Activated CD8-positive, alpha-beta memory T cell treated with anti-CD3 and anti-CD28 coated beads, Interleukin-2, amount 50 U/mL, for 4 hours (primary cell): ENCODE results near the gene MPPED2.

Experiments used
- DNase-seq: peaks from one replicate; pipeline ENCODE4 v3.0.0-alpha.2; 2020

Gene MPPED2

DNA sequence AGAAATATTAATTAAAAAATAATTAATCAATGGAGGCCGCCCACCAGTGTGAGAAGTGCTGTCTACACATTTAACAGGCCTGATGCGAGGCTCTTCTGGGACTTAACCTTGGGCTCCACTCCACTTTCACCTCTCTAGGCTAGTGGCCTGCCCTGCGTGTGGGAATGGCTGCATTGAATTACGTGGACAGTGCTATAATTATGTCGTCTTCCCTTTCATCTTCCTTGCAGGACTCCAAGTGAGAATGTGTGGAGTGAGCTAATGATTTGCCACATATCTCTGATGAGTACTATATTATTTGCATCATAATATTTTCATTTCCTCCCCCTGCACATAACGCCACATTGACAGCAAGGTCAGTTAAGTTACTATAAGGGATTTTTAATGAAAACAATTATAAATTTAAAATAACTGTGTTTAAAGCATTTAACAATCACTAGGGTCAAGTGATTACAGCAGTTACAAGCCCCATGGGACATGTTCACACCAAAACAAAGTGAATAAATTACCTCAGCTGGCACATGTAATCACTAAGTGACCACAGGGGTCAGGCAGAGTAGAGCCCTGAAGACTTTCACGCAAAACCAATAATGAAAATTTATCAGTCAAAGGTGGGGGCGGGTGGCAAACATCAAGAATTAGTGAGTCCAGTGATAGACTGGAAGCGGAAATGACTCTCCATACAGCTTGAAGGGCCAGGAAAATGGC lies 63.5 kb downstream of the MPPED2 start:
- DNase-seq, result no peak

- DNase-seq, result no peak
Observed at GRCh38 chr11:30521297-30522071, 64.7 kb downstream of the MPPED2 start.

GRCh38 chr11:30513087-30513486 lies 73.1 kb downstream of the MPPED2 start:
- DNase-seq, result no peak

- no peak for DNase-seq
Observed at GRCh38 chr11:30511408-30511807, 74.7 kb downstream of the MPPED2 start.

- DNase-seq, result no peak
Observed at GRCh38 chr11:30510750-30511149, 75.4 kb downstream of the MPPED2 start.

GRCh38 chr11:30509364-30509763 lies 76.8 kb downstream of the MPPED2 start:
- no peak for DNase-seq

- no peak for DNase-seq
Observed at GRCh38 chr11:30508594-30508993, 77.6 kb downstream of the MPPED2 start.

DNA sequence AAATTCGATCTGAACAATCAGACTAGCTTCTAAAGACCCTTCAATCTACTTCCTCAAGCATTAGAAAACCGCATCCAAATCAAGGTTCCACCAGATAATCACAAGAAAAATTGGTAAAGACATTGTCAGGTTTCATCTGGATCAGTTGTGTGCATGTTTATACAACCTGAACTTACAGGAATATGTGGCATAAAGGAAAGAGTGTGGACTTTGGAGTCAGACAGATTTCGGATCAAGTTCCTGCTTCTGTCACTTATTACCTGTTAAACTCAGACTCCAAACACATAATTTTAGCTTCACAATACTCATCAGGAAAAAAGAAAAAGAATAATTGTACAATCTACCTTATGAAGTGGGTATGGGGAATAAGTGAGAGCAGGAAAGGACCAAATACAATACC lies 80.5 kb downstream of the MPPED2 start:
- no peak for DNase-seq

- no peak for DNase-seq
Observed at GRCh38 chr11:30504468-30504867, 81.7 kb downstream of the MPPED2 start.

DNA sequence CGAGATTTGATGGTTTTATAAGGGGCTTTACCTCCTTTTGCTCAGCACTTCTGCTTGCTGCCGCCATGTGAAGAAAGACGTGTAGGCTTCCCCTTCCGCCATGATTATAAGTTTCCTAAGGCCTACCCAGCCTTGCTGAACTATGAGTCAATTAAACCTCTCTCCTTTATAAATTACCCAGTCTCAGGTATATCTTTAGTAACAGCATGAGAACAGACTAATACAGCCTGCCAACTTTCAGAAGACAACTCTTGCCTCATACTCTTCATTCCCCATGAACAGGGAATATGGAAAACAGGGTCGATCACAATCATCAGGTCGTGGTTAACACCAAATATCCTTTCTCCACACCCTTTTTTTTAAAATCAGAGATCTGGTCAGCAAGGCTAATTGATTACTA lies 83.0 kb downstream of the MPPED2 start:
- no peak for DNase-seq

- no peak for DNase-seq
Observed at GRCh38 chr11:30502305-30502704, 83.8 kb downstream of the MPPED2 start.

- DNase-seq, result no peak
Observed at GRCh38 chr11:30501744-30502143, 84.4 kb downstream of the MPPED2 start.

DNA sequence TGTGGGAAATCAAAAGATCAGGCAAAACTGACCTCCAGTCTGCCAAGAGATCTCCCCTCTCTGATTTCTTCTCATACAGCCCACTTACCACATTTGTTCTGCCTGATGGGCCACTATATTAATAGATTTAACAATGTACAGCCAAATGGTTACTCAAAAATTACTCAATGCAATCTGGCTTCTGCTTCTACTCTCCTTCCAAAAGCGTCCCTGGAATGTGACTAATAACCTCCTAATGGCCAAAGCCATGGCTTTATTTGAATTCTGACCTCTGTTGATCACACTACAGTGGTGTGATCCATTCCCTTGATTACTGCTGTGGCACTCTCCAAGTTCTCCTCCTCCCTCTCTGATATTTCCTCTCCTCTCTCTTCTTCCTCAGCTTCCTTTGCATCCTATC lies 86.2 kb downstream of the MPPED2 start:
- DNase-seq, result no peak

DNA sequence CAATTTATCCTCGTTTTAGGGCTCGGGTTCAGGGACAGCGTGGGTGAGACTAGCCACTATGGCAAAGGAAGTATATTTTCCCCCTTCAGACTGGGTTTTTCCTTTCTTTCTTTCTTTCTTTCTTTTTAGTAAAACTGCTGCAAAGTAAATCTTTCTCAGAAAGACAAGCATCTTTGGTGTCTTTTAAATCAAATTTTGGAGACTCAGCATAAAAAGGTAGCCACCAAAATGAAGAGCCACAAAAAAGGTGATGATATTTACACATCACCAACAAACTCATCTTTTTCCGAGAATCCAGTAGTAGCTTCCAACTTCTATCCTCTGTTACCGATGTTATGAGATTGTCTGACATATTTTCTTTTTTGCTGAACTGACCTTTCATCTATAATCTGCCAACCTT lies 88.6 kb downstream of the MPPED2 start:
- no peak for DNase-seq

DNA sequence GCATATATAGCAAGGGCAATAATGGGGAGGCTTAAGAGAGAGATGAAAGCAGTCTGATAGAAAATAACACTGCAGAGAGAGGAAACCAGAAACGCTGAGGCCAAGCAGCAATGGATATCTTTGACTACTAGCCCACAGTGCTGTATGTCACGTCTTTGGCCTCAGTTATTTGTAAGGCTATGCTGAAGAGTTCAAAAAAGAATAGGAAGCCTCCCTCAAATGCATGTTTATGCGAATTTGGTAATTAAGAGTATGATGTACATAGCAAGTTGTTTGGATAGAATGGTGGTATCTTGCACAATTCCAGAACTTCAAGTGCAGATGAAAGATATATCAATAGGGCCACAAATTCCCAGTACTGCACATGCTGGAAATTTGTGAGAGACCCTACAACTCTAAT lies 89.2 kb downstream of the MPPED2 start:
- no peak for DNase-seq

DNA sequence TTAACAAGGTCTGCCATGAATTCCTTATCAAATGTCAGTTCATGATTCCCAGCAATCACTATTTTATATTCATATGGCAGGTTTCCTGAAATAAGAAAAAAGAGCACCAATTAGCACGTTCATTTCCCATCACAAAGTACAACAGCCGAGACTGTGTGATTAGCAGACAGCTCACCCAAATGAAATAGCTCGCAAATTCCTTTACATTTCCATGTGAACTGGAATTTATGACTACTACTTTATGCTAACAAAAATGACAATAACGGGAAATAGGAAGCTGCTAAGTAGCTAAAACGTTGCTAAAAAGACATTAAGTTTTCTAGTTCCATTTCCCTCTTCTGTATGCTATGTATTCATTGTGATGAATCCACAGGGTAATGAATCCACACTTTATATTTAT lies 90.7 kb downstream of the MPPED2 start:
- no peak for DNase-seq

GRCh38 chr11:30489511-30489910 lies 96.6 kb downstream of the MPPED2 start:
- no peak for DNase-seq

DNA sequence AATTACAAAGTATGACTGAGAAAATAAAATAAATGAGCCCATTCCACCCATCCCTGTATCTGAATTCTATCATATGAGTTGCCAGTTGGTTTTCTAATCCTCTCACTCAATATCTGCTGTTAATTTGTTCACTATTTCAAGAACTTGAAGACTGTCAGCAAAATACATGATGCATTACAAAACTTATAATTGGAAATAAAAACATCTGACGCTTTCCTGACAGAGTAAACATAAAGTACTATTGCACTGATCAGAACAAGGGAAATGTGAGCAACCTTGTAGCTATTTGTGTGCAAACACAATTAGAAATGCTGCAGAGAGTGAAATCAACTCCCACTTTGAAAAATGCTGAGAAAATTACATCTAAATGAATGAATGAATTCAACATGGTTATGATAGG lies 97.1 kb downstream of the MPPED2 start:
- DNase-seq, result no peak

GRCh38 chr11:30488304-30488998 lies 97.7 kb downstream of the MPPED2 start:
- no peak for DNase-seq

- no peak for DNase-seq
Observed at GRCh38 chr11:30487200-30487898, 98.8 kb downstream of the MPPED2 start.

DNA sequence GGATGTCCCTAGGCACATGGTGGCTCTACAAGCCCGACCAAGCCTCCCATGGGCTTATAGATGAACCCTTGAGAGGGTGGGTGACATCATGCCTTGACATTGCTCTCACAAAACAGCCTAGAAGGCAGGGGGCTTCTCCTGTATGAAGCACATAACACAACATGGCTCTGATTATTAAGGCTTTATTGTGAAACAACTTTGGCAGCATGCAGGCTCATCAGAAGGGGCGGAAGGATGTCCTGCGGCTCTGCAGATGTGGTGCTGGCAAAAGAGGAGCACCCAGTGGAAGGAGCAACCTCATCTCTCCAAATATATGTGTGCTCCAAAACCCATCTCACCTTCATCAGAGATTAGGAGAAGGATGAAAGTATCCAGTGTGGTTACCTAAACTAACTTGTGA lies 100.4 kb downstream of the MPPED2 start:
- DNase-seq, result no peak

GRCh38 chr11:30485222-30485621 lies 100.9 kb downstream of the MPPED2 start:
- DNase-seq, result no peak

DNA sequence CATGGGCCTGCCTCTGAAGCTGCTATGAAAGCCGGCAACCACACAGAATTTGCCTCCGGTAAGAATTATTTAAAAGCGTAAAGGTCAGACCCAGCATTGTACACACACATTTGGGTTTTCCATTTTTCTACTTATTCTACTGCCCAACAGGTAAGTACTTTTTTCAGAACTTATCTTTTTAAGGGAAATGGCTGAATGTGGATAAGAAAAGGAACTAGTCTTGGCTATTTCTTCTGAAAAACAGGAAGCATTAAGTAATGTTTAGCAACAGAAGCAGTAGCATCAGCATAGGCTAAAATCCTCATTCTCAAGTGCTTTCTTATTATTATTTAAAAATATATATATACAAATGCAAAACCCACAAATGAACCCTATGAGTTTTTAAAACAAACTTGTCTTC lies 103.1 kb downstream of the MPPED2 start:
- DNase-seq, result no peak
